Pulmonary artery endothelial cell (primary cell): ENCODE measurements around the gene HLA-G. TPM values are rescaled to one million over a fixed set of nuclear protein-coding genes. Genes with fewer than 3 reads are reported as not detected.
"Not testable (repeated sequence)": the region's sequence is repeated elsewhere in the genome, so short reads cannot be mapped to it uniquely, and the experiment has no call there.

Experiments
- DNase-seq: peaks from one replicate; pipeline ENCODE4 v3.0.0-alpha.2; 2011; ENCODE audit warnings: low read depth, low spot score
- total RNA-seq: library from RNA; depleted of rRNA; stranded (reverse); fragments of >200 nt; gene quantifications from 2 replicates; pipeline ENCODE4 v1.2.3, GENCODE V29; 2014

Gene HLA-G
- total RNA-seq, 1 donor from 2014 or later: not detected

GRCh38 chr6:29870104-29870503 is 42.5 kb downstream of the HLA-G start:
- DNase-seq: no peak

- DNase-seq: no peak
These were observed 45.2 kb downstream of the HLA-G start for GRCh38 chr6:29872791-29873190.

GRCh38 chr6:29875257-29875656 is 47.6 kb downstream of the HLA-G start:
- no peak for DNase-seq

DNA sequence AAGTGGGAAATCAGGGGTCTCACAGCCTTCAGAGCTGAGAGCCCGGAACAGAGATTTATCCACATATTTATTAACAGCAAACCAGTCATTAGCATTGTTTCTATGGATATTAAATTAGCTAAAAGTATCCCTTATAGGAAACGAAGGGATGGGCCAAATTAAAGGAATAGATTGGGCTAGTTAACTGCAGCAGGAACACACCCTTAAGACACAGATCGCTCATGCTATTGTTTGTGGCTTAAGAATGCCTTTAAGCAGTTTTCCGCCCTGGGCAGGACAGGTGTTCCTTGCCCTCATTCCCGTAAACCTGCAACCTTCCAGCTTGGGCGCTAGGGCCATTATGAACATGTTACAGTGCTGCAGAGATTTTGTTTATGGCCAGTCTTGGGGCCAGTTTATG is 48.1 kb downstream of the HLA-G start:
- not testable (repeated sequence) for DNase-seq

Other genes with a start within 250 kb of the HLA-G start
- not detected in 2 replicates for gene OR2H2, start 242.7 kb upstream of the HLA-G start, total RNA-seq
- gene GABBR1, start 194.6 kb upstream of the HLA-G start, total RNA-seq: 8.8 and 10.1 TPM in 2 replicates
- not detected in 2 replicates for gene MOG, start 170.7 kb upstream of the HLA-G start, total RNA-seq
- 0.42 TPM in 1 of 2 replicates, not detected in the other for gene ZFP57, start 146.7 kb upstream of the HLA-G start, total RNA-seq
- 8.3 and 19.9 TPM in 2 replicates for gene HLA-F, start 104.4 kb upstream of the HLA-G start, total RNA-seq
- 328 and 660 TPM in 2 replicates for gene HLA-A, start 114.7 kb downstream of the HLA-G start, total RNA-seq
- gene POLR1H, start 233.4 kb downstream of the HLA-G start, total RNA-seq: 42.2 and 43.7 TPM in 2 replicates
- 11.5 and 14.0 TPM in 2 replicates for gene PPP1R11, start 239.4 kb downstream of the HLA-G start, total RNA-seq
- gene RNF39, start 247.9 kb downstream of the HLA-G start, total RNA-seq: not detected in 2 replicates